ENCODE data around the gene C7orf57. TPM values are rescaled to one million over a fixed set of nuclear protein-coding genes. Genes with fewer than 3 reads are reported as not detected.

C7orf57 gene
- not detected in 2 replicates for total RNA-seq

DNA sequence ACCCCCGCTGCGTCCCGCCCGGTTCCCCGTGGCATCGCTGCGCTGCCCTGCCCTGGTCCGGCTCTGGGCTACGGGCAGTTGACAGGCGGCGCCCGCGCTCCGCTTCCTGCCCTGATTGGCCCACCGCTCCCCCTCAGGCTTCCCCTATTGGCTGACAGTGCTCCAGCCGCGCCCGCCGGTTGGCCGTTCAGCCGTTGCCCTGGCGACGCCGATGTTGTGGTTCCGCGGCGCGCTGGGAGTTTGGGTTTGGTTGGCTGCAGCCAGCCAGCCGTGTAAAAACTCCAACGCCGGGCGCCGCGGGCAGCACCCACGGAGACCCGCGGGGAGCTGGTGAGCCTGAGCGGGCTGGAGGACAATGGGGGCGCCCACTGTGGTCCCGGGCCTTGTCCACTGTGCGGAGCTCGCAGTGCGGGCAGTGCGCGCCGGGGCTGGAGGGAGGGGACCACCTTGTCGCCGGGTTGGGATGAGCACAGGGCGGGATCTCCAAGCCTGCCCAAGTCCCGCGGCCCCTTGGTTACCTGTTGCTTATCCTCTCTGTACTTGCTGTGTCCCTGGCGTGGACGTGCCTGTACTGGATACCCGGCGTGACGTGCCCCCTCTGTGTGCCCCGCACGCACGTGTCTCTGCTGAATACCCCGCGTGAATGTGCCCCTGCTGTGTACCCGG is at the start of gene C7orf57:
Gene C7orf57 (plus strand): TSS at position 243 of the 666 bp plus-strand sequence. CDS start 766 bp downstream, outside the sequence.

DNA sequence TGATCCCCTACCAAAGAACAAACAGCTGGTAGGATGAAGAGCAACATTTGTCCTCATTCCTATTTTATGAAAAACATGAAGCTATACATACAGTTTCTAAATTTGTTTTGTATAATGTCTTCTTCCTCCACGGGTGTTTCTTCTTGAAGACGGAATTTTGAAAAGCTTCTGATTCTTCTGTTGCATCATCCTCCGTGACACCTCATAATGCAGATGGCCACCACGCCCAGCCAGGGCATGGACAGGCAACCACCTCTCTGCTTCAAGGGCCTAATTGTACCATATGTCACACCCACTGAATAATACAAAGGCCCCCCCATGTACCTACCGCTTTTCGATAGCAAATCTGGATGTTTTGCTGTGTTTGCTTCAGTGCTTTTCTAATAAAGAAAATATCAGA is 6.4 kb upstream of the C7orf57 start, which contains the start of gene SUN3:
Gene SUN3 (minus strand): TSS at position 170 of the 400 bp plus-strand sequence. CDS start 169 bp downstream, at position 1.

DNA sequence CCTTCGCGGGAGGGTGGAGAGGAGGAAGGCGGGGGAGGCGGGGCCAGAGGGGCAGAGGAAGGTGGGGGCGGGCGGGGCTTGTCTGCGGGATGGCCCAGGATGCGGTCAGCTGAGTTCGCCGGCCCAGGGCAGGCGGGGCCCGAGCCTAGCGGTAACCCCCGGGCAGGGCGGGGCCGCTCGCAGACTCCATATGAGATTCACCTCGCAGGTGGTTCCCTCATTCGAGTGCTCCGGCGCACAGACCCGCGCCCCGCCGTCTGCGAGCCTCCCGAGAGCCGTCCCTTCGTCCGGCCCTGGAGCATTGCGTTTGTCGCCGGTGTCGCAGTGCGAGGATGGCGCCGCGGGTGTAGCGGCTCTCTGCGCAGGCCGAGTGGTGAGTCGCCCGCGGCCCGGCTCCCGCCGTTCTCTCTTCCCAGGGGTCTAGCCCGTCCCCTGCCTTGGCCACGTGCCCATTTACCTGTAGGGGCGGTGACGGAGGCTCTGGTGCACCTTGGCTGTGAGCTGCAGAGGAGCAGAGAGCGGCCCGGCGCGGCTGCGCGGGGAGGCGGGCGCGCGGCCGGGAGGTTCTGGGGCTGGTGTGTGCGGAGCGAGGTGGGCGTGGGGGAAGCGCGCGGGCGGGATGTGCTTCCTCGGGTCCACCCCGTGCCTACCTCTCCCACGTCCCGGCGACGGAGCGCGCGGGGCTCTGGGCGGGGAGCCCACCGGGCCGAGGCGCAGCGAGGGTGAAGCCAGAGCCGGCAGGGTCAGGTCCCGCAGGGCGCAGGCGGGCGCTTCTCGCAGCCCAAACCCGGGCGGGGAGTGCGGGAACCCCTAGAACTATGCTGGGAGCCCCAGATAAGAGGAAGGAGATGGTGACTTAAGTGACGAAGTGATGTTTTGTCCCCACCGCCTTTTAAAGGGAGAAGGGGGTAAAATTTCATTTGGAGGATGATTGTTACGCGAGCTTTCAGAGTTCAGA is 54.0 kb downstream of the C7orf57 start, which contains the start of gene UPP1:
Gene UPP1 (plus strand): TSS at position 220 of the 958 bp plus-strand sequence. CDS start 5,519 bp downstream, outside the sequence.

Other genes starting within 250 kb of the C7orf57 start
- gene PKD1L1, start 87.1 kb upstream of the C7orf57 start, total RNA-seq = 0.17 TPM in 1 of 2 replicates, not detected in the other
- 16.4 and 17.2 TPM in 2 replicates for gene HUS1, start 55.9 kb upstream of the C7orf57 start, total RNA-seq
- gene SUN3, start 6.4 kb upstream of the C7orf57 start, total RNA-seq = not detected in 2 replicates
- gene UPP1, start 53.7 kb downstream of the C7orf57 start, total RNA-seq = 6.0 and 6.5 TPM in 2 replicates
- gene ABCA13, start 135.9 kb downstream of the C7orf57 start, total RNA-seq = 2.5 and 5.1 TPM in 2 replicates

Data from smooth muscle cell of trachea (primary cell).